Measurements from ENCODE around the gene IER3. TPM values are rescaled to one million over a fixed set of nuclear protein-coding genes. Genes with fewer than 3 reads are reported as not detected.

Gene IER3
- total and polyA plus RNA-seq, 9 of the 15 experiments (the other 6 are each of a cell fraction or from before 2014, with no cell fraction given): 1.5 to 30.0 (median 11.5) TPM

DNA sequence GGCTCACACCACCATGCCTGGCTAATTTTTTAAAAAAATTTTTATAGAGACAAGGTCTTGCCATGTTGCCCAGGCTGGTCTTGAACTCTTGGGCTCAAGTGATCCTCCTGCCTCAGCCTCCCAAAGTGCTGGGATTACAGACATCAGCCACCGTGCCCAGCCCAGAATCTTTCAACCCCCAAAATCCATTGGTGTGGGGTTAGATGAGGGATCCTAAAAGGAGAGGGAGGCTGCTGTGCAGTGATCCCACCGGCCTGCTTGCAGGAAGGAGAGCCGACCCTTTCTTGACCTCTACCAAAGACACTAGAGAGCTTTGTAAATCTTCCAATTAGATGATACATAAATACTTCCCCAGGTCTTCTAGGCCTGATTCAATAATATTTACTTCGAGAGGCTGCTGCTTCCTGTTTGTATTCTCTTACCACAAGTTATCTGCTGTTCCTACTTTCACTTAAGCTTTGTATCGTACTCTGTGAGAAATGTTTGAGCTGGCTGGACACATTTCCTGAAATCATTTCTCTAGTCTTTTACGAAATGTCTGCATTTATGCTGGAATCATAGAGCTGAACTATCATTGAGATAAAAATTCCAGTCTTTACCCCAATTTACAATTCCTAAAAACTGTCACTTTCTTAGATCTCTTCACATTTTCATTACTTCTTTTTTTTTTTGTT, 49.3 kb upstream of the IER3 start:
- POLR2A ChIA-PET: interaction anchor here (0.6 to 2.3 kb wide), 5 partner anchors 12 to 248 kb away, joined by 3 to 11 read pairs (median 4); no protein-coding TSS in a partner anchor
- Histone ChIP-seq H3K9me1 (ENCODE audit: control insufficient read depth, insufficient read depth, low read length) (no peaks in the 10 kb centered on the region), H3K4me1 (replicated peaks in 1 of 2; ENCODE audit: control insufficient read depth in 2 of 2, insufficient read depth in 2 of 2, low read length in 2 of 2) (peaks cover 5 to 27% of the 10 kb centered on the region in 2 experiments), H3K9me3 (replicated peaks; ENCODE audit: control insufficient read depth, insufficient read depth, low read depth, low read length) (no peaks in the 10 kb centered on the region), H3K27me3 (ENCODE audit: control insufficient read depth in 2 of 2, insufficient read depth in 2 of 2, low read length in 2 of 2) (no peaks in the 10 kb centered on the region), H3K4me3 (no peak overlapping the region), H3K27ac (ENCODE audit: extremely low read depth, low read depth, low read length) (peak overlapping the region; percentile 66), H4K20me1 (replicated peaks; ENCODE audit: control insufficient read depth, insufficient read depth, low read length) (no peaks in the 10 kb centered on the region), H3K4me2 (ENCODE audit: insufficient read depth, low read length) (no peak overlapping the region), H3K9ac (ENCODE audit: insufficient read depth in 1 of 2, low read depth in 2 of 2, low read length in 2 of 2) (peak overlapping the region in 1 of 2 experiments; percentile 19; a peak in 3 of 4 replicates), H3K79me2 (ENCODE audit: control insufficient read depth, insufficient read depth, low read length) (no peaks in the 10 kb centered on the region), H2AFZ (ENCODE audit: low read depth, low read length) (peak overlapping the region; percentile 82), H3K36me3 (ENCODE audit: control insufficient read depth, insufficient read depth, low read length) (no peaks in the 10 kb centered on the region)
- no TSS peak for BruUV-seq (replicated peaks)
- intact Hi-C loops (cut with micrococcal nuclease) (no loop called here), in situ Hi-C loops (cut with MboI) (no loop called here)
- no peak for FAIRE-seq
- no peak for DNase-seq (ENCODE audit: extremely low read depth in 1 of 4, low spot score in 3 of 4)
- peak; percentile 44 for ATAC-seq
- CTCF ChIA-PET (ENCODE audit: low intra/inter-chr PET ratio): no interaction called here
- 23% methylated on average over 6 of the region's 6 CpGs for WGBS (ENCODE audit: insufficient coverage, low coverage, missing lambda C conversion rate)
- TF ChIP-seq CREB1 (IDR thresholded peaks at IDR 0.05): no peak
- TF ChIP-seq CREB1 (CRISPR knock-in tag; IDR thresholded peaks at IDR 0.05): 0 out of 2 replicates have a peak, but pooled peaks have one; percentile 14
- peak; percentile 55 for TF ChIP-seq GABPA (tag; conservative IDR thresholded peaks at IDR 0.05; ENCODE audit: low read depth)
- peak; percentile 61 for TF ChIP-seq ZFX (CRISPR knock-in tag; IDR thresholded peaks at IDR 0.05)
- no peak for TF ChIP-seq ZNF217 (CRISPR knock-in tag; IDR thresholded peaks at IDR 0.05)
- TF ChIP-seq, protein P1, sequence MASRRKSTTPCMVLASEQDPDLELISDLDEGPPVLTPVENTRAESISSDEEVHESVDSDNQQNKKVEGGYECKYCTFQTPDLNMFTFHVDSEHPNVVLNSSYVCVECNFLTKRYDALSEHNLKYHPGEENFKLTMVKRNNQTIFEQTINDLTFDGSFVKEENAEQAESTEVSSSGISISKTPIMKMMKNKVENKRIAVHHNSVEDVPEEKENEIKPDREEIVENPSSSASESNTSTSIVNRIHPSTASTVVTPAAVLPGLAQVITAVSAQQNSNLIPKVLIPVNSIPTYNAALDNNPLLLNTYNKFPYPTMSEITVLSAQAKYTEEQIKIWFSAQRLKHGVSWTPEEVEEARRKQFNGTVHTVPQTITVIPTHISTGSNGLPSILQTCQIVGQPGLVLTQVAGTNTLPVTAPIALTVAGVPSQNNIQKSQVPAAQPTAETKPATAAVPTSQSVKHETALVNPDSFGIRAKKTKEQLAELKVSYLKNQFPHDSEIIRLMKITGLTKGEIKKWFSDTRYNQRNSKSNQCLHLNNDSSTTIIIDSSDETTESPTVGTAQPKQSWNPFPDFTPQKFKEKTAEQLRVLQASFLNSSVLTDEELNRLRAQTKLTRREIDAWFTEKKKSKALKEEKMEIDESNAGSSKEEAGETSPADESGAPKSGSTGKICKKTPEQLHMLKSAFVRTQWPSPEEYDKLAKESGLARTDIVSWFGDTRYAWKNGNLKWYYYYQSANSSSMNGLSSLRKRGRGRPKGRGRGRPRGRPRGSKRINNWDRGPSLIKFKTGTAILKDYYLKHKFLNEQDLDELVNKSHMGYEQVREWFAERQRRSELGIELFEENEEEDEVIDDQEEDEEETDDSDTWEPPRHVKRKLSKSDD (conservative IDR thresholded peaks at IDR 0.05; ENCODE audit: low read length): no peak
- TF ChIP-seq, protein P2, sequence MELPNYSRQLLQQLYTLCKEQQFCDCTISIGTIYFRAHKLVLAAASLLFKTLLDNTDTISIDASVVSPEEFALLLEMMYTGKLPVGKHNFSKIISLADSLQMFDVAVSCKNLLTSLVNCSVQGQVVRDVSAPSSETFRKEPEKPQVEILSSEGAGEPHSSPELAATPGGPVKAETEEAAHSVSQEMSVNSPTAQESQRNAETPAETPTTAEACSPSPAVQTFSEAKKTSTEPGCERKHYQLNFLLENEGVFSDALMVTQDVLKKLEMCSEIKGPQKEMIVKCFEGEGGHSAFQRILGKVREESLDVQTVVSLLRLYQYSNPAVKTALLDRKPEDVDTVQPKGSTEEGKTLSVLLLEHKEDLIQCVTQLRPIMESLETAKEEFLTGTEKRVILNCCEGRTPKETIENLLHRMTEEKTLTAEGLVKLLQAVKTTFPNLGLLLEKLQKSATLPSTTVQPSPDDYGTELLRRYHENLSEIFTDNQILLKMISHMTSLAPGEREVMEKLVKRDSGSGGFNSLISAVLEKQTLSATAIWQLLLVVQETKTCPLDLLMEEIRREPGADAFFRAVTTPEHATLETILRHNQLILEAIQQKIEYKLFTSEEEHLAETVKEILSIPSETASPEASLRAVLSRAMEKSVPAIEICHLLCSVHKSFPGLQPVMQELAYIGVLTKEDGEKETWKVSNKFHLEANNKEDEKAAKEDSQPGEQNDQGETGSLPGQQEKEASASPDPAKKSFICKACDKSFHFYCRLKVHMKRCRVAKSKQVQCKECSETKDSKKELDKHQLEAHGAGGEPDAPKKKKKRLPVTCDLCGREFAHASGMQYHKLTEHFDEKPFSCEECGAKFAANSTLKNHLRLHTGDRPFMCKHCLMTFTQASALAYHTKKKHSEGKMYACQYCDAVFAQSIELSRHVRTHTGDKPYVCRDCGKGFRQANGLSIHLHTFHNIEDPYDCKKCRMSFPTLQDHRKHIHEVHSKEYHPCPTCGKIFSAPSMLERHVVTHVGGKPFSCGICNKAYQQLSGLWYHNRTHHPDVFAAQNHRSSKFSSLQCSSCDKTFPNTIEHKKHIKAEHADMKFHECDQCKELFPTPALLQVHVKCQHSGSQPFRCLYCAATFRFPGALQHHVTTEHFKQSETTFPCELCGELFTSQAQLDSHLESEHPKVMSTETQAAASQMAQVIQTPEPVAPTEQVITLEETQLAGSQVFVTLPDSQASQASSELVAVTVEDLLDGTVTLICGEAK (IDR thresholded peaks at IDR 0.05): peak; percentile 51; the same call in 1 of the 2 replicates
- TF ChIP-seq, protein P2 (CRISPR knock-in tag; IDR thresholded peaks at IDR 0.05): no peak
- TF ChIP-seq ZKSCAN8 (CRISPR knock-in tag; IDR thresholded peaks at IDR 0.05): 0 out of 2 replicates have a peak, but pooled peaks have one; percentile 21
